HL-60 (cell line): ENCODE measurements around the gene THG1L.

ENCODE experiments used
- CTCF ChIP-seq: IDR thresholded peaks from one replicate; pipeline ENCODE4 v1.5.1; 2011; ENCODE audit warnings: low read length, control low read depth, inconsistent platforms; ENCODE audit not compliant: insufficient read depth
- GABPA ChIP-seq: IDR thresholded peaks from 2 replicates; pipeline ENCODE4 v1.6.1; 2012; ENCODE audit warnings: low read depth
- POLR2AphosphoS5 ChIP-seq: IDR thresholded peaks from 2 replicates; pipeline ENCODE4 v1.6.1; 2012; ENCODE audit warnings: low read depth
- REST ChIP-seq: IDR thresholded peaks from 2 replicates; pipeline ENCODE4 v1.6.1; 2012; ENCODE audit warnings: low read depth; ENCODE audit not compliant: insufficient replicate concordance

- TF ChIP-seq POLR2AphosphoS5 (no peak), CTCF (no peak), REST (no peak), GABPA (no peak)
These were observed 49.0 kb upstream of the THG1L start for GRCh38 chr5:157682257-157682656.
